Left cardiac atrium (tissue), 4 donors: ENCODE data around the gene PITPNB. TPM values are rescaled to one million over a fixed set of nuclear protein-coding genes. Genes with fewer than 3 reads are reported as not detected.

Experiments used
- ATAC-seq, 2 donors: fragments of 200-7000 bp; cut with Tn5 transposase; one replicate each; pipeline ENCODE4 v1.9.1; 2020; ENCODE audit warnings: mild to moderate bottlenecking in 2 of 2, moderate library complexity in 2 of 2
- DNase-seq: peaks from one replicate; pipeline ENCODE4 v3.0.0-alpha.2; 2020
- intact Hi-C, 2 donors: fragments of 100-400 bp; cut with DNase I; formaldehyde crosslinking; loops; one replicate each; pipeline versions ENCODE4 v1.14.1 to v1.15.1; 2022 to 2023
- total RNA-seq, 2 donors: library from RNA; stranded (reverse); fragmentation: NEBNext Ultra II Directional; extraction: Animal tissue kit (Norgen Biotek cat#: 25700); gene quantifications; one replicate each; pipeline ENCODE4 v1.2.1, GENCODE V29; 2021
- donor health status: DM: no; HTN: yes; CAD: no.
- donor health status: DM: no; HTN: yes; CAD: no; lungs with severe emphysema.
- donor health status: DM: yes; HTN: yes; CAD: no.
- donor health status: Dilated cardiomyopathy.

The PITPNB gene
- total RNA-seq, 2 donors from 2014 or later = 51.0 to 82.1 TPM

- intact Hi-C loops = no loop called here
- ATAC-seq (no peak), DNase-seq (no peak)
Measured at GRCh38 chr22:27868732-27869282, 50.2 kb downstream of the PITPNB start.

GRCh38 chr22:27867953-27868731, 50.9 kb downstream of the PITPNB start:
- intact Hi-C loops = no loop called here
- DNase-seq (no peak), ATAC-seq (no peak)

GRCh38 chr22:27867085-27867952, 51.7 kb downstream of the PITPNB start:
- ATAC-seq (peak; percentile 19 to 56), DNase-seq (no peak)
- intact Hi-C loops = no loop called here

DNA sequence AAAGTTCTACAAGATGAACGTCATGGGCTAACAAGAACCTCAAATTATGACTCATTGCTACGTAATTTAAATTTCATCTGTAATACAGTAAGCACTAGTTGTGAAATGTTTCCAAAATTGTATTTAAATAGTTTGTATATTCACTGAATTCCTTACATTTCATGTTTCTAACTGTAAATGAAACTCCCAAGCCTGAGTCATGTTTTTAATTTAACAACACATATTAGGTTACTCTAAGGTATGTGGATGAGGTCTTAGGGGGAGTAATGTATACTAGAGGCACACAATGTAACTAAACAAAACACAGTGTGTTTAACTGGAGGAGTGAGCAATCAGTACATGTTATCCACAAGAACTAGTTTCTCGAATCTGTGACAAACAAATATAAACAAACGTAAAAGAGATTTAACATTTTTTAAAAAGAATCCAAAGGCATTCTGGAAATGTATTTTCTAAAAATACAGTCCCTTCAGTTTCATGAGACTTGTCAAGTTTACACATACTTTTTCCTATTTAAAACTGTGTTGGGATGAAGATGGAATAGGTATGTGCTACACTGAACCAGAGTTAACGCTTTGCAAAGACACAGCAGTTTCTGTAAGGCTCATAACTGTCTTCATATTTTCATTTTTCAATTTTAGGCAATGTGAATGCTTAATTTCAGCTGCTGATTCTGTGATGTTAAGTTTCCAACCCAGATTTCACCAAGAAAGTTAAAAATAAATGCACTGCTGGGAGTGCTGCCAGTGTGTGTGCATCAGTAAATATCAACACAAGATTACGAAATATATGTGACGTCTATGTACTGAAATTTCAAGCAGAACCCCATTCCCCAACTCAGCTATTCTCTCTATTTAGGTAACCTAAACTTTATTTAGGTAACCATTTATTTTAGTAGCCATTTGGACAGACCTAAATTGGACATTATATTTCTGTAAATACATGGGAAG, 52.6 kb downstream of the PITPNB start:
- ATAC-seq (peak; percentile 72 to 73), DNase-seq (peak; percentile 64)
- intact Hi-C loops = no loop called here

GRCh38 chr22:27865496-27865895, 53.6 kb downstream of the PITPNB start:
- DNase-seq (no peak), ATAC-seq (no peak)
- intact Hi-C loops = no loop called here

GRCh38 chr22:27863556-27863955, 55.5 kb downstream of the PITPNB start:
- DNase-seq (no peak), ATAC-seq (no peak)
- intact Hi-C loops = no loop called here

DNA sequence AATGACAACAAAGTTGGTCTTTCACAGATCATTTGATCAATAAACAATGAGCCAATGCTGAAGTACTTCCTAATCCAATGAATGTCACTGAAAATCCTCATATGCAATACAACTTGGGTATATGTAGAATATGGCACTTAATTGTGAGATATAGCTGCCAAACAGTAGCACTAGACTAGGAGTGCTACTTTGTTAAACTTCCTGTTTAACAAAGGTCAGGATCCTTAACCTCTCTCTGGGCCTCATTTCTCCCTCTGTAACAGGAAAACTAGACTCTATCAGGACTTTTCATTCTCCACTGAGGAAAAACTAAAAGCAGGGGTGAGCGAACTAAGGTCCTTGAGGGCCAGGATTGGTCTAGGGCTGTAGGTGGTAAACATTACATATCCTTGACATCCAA, 56.1 kb downstream of the PITPNB start:
- DNase-seq = no peak
- intact Hi-C loops = no loop called here
- no peak for ATAC-seq

- intact Hi-C loops = no loop called here
- DNase-seq = no peak
- no peak for ATAC-seq
Measured at GRCh38 chr22:27859336-27859735, 59.7 kb downstream of the PITPNB start.

- DNase-seq (no peak), ATAC-seq (no peak)
- intact Hi-C loops = no loop called here
Measured at GRCh38 chr22:27858626-27859025, 60.4 kb downstream of the PITPNB start.

DNA sequence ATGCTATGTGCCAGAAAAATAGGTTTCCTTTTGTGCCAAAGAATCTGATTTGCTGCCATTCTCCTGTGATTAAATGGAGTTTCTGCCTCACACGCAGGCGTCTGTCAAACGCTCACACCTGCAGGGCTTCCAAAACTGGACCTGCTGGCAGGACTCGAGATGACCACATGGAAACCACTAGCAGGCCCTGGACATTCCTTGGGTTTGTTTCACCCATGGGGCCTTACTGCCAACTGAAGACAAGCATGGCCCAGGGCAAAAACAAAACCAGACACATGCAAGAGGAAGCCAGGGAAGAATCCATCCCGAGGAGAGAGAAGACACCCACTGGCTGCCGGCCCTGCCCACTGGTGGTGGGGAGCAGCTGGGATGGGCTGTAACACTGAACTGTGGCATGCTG, 61.6 kb downstream of the PITPNB start:
- intact Hi-C loops = no loop called here
- DNase-seq (no peak), ATAC-seq (peak; percentile 31 to 38)

GRCh38 chr22:27856386-27856785, 62.7 kb downstream of the PITPNB start:
- intact Hi-C loops = no loop called here
- ATAC-seq (no peak), DNase-seq (no peak)

DNA sequence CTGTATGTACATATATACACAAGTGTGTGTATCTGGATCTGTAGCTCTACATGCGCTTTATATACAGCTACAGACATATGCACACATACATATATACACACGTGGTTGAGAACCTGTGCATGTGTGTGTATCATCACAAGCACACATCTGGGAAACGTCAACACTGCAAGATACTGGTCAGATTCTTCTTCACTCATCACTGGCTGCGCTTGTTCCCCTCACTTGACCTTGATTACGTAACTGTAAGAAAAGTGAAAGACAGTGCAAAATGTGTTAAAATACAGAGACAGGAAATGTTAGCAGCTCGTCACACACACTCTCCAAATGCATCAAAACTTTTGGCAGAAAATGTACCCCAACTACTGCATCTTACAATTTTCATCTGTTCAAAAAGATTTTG, 65.6 kb downstream of the PITPNB start:
- intact Hi-C loops = loop anchor here in 1 of 2 donors (2.0 kb wide), 1 partner anchor 19 kb away; no protein-coding TSS in a partner anchor
- ATAC-seq = peak; percentile 69 to 77
- DNase-seq = no peak

- peak; percentile 49 for DNase-seq
- ATAC-seq = peak; percentile 53 to 79
- intact Hi-C loops = loop anchor here in 1 of 2 donors (2.0 kb wide), 1 partner anchor 21 kb away; no protein-coding TSS in a partner anchor
Measured at GRCh38 chr22:27851974-27852746, 66.9 kb downstream of the PITPNB start.

DNA sequence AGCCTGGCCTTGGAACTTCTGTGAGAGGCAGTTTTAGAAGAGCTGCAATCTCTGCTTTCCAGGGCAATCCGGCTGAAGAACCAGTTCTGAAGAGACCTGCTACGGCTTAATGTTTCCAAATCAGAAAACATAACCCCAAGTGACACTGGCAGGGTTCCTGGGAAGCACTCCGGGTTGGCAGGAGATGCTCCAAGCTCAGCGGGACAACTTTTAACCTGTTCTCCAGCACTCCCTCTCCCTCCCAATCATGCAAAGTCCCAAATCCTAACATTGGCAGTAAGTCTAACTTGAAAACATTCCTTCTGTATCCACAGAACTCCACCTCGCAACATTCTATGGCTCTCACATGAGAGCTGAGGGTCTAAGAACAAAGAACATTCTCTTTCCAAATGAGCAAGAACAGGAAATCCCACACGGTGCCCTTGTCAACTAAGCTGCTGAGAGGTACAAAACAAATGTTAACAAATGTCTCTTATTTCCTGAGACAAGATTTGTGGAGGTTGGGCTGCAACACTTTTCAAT, 69.0 kb downstream of the PITPNB start:
- ATAC-seq = peak; percentile 9 to 60
- no peak for DNase-seq
- intact Hi-C loops = no loop called here

DNA sequence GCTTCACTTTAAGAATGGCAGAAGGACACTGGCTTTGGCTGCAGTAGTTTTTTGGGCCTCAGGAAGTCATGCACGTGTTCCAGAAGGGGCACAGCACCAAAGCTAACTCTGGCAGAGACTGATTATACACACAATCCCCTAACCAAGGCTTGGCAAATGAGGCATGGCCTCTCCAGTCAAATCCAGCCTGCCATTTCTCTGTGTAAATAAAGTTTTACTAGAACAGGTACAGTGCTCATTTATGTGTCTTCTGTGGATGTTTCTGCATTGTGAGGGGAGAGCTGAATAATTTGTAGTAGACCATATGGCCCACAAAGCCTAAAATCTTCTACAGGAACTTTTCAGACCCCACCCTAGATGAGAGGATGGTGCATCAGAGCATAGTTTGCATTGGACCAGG, 71.1 kb downstream of the PITPNB start:
- ATAC-seq (no peak), DNase-seq (no peak)
- intact Hi-C loops = no loop called here

- no peak for ATAC-seq
- intact Hi-C loops = no loop called here
- no peak for DNase-seq
Measured at GRCh38 chr22:27846910-27847309, 72.1 kb downstream of the PITPNB start.

DNA sequence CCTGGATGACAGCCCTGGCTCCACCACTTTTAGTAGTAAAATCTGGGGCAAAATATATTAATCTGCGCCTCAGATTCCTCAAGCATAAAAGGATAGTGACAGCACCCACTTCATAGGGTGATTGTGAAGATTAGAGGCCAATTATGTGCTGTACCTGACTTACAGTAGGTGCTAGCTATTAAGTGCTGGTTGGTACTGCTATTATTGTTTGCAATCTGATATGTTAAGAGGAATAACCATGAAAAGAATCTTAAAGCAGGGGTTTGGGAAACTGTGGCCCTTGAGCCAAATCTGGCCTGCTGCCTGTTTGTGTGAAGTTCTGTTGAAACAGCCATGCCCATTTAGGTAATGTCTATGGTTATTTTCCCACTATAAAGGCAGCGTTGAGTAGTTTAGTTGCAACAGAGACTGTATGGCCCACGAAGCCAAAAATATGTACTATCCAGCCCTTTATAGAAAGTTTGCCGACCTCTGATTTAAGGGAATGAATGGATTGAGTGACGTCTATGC, 72.8 kb downstream of the PITPNB start:
- intact Hi-C loops = no loop called here
- DNase-seq (no peak), ATAC-seq (no peak)

DNA sequence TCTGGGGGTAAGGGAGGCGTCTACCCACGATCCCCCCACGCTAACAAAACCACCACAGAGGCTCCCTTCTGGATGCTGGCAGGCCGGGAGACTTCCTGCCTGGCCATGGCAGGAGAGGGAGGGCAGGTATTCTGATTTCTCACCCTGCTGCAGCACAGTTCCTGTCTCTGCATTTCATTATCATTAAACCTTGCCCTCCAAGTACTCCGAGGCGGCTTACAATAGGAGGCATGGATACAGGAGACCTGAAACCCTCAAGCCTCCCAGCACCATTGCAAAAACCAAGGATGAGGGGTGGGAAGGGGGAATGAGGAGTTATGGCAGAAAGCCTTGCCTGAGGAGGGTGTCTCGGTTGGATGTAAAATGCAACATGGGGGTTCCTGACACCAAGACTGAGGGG, 73.4 kb downstream of the PITPNB start:
- intact Hi-C loops = no loop called here
- no peak for DNase-seq
- ATAC-seq = no peak
